Skeletal muscle satellite cell (primary cell): ENCODE results near the gene RASGRP3.

ENCODE experiments used
- H3K27me3 ChIP-seq: 2 replicates; pipeline ENCODE4 v1.7.0; 2013; ENCODE audit warnings: low read length; ENCODE audit not compliant: control insufficient read depth, insufficient read depth
- H3K36me3 ChIP-seq: 2 replicates; pipeline ENCODE4 v1.7.0; 2013; ENCODE audit warnings: mild to moderate bottlenecking, control low read depth, low read length; ENCODE audit not compliant: insufficient read depth
- H3K4me1 ChIP-seq: 2 replicates; pipeline ENCODE4 v1.7.0; 2013; ENCODE audit warnings: low read length; ENCODE audit not compliant: control insufficient read depth, insufficient read depth
- H3K4me2 ChIP-seq: 2 replicates; pipeline ENCODE4 v1.7.0; 2013; ENCODE audit warnings: mild to moderate bottlenecking, low read length
- H3K4me3 ChIP-seq: 2 replicates; pipeline ENCODE4 v1.7.0; 2013; ENCODE audit warnings: low read length
- H3K9ac ChIP-seq: 2 replicates; pipeline ENCODE4 v1.7.0; 2013; ENCODE audit warnings: mild to moderate bottlenecking, low read depth, low read length, moderate library complexity
- H3K9me3 ChIP-seq: replicated peaks from 2 replicates; pipeline ENCODE4 v1.7.0; 2013; ENCODE audit warnings: mild to moderate bottlenecking, control low read depth, low read length

The RASGRP3 gene

GRCh38 chr2:33496150-33496549, 19.7 kb downstream of the RASGRP3 start:
- Histone ChIP-seq H3K27me3 (no peaks in the 10 kb centered on the region), H3K9me3 (no peaks in the 10 kb centered on the region), H3K36me3 (no peaks in the 10 kb centered on the region), H3K4me3 (no peak overlapping the region), H3K4me1 (no peaks in the 10 kb centered on the region), H3K4me2 (no peak overlapping the region), H3K9ac (no peak overlapping the region)

DNA sequence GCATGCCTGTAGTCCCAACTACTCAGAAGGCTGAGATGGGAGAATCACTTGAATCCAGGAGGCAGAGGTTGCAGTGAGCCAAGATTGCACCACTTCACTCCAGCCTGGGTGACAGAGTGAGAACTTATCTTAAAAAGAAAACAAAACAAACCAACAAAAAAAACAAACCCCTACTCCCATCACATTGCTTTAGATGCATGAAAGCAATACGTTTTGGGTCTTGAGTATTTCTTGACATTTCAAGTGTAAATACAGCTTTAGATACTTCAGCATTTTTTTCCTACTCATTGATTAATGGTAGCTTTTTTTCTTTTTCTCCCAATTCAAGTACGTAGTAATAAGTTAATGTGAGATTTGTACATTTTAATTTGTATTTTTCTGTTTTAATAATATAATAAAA, 20.3 kb downstream of the RASGRP3 start:
- peaks cover 3% of the 10 kb centered on the region for H3K27me3 ChIP-seq
- H3K4me2 ChIP-seq: no peak overlapping the region
- no peaks in the 10 kb centered on the region for H3K9me3 ChIP-seq
- no peak overlapping the region for H3K4me3 ChIP-seq
- no peaks in the 10 kb centered on the region for H3K36me3 ChIP-seq
- no peaks in the 10 kb centered on the region for H3K4me1 ChIP-seq
- H3K9ac ChIP-seq: no peak overlapping the region

DNA sequence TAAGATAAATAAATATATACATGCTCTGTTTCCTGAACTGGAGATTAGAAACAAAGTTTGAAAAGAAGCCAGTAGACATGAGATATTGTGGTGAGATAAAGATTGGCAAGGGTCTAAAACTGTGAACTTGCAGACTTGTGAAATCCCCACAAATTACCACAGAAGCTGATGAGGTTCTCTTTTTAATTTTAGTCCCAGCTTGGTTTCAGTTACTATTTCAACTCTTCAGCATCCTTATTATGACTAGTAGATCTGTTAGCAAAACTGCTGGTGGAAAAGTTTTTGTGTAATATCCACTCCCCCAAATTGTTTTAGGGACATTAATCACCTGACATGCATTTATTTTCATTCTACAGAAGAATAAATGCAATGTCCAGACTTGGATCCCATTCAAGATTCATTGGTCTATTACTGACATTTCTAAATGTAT, 20.8 kb downstream of the RASGRP3 start:
- Histone ChIP-seq H3K4me3 (no peak overlapping the region), H3K9ac (no peak overlapping the region), H3K4me2 (no peak overlapping the region), H3K36me3 (no peaks in the 10 kb centered on the region), H3K27me3 (peaks cover 5% of the 10 kb centered on the region), H3K4me1 (no peaks in the 10 kb centered on the region), H3K9me3 (no peaks in the 10 kb centered on the region)

- H3K9me3 ChIP-seq: no peaks in the 10 kb centered on the region
- H3K4me1 ChIP-seq: no peaks in the 10 kb centered on the region
- H3K36me3 ChIP-seq: no peaks in the 10 kb centered on the region
- peaks cover 5% of the 10 kb centered on the region for H3K27me3 ChIP-seq
- H3K4me2 ChIP-seq: no peak overlapping the region
- no peak overlapping the region for H3K9ac ChIP-seq
- H3K4me3 ChIP-seq: no peak overlapping the region
These were observed 22.0 kb downstream of the RASGRP3 start for GRCh38 chr2:33498291-33498956.

GRCh38 chr2:33500177-33500576, 23.7 kb downstream of the RASGRP3 start:
- Histone ChIP-seq H3K36me3 (no peaks in the 10 kb centered on the region), H3K4me3 (no peak overlapping the region), H3K9ac (no peak overlapping the region), H3K4me2 (no peak overlapping the region), H3K4me1 (no peaks in the 10 kb centered on the region), H3K27me3 (peaks cover 5% of the 10 kb centered on the region), H3K9me3 (no peaks in the 10 kb centered on the region)

GRCh38 chr2:33502025-33502424, 25.6 kb downstream of the RASGRP3 start:
- Histone ChIP-seq H3K4me3 (no peak overlapping the region), H3K4me2 (no peak overlapping the region), H3K9ac (no peak overlapping the region), H3K36me3 (no peaks in the 10 kb centered on the region), H3K4me1 (no peaks in the 10 kb centered on the region), H3K9me3 (no peaks in the 10 kb centered on the region), H3K27me3 (peaks cover 5% of the 10 kb centered on the region)

DNA sequence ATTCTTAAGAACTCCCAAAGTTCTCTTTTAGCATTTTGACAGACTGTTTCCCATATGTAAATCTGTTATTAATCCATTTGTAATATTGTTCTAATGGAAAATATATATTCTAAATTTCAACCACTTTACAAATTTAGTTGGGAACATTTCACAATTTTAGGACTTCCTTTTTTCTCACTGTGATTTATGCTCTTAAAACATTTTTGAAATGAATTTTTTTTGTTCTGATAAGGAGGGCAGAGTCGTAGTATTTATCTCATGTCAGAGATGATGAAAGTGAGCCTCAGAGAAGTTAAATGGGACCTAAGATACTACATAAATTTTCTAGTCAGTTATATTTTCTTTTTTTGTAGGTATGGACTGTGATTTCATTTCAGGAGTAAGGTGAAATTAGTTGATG, 26.6 kb downstream of the RASGRP3 start:
- no peaks in the 10 kb centered on the region for H3K36me3 ChIP-seq
- H3K9ac ChIP-seq: no peak overlapping the region
- H3K4me1 ChIP-seq: no peaks in the 10 kb centered on the region
- no peak overlapping the region for H3K4me3 ChIP-seq
- H3K9me3 ChIP-seq: no peaks in the 10 kb centered on the region
- no peak overlapping the region for H3K4me2 ChIP-seq
- H3K27me3 ChIP-seq: peaks cover 5% of the 10 kb centered on the region

- Histone ChIP-seq H3K9ac (no peak overlapping the region), H3K4me2 (no peak overlapping the region), H3K9me3 (no peaks in the 10 kb centered on the region), H3K4me3 (no peak overlapping the region), H3K27me3 (peaks cover 5% of the 10 kb centered on the region), H3K4me1 (no peaks in the 10 kb centered on the region), H3K36me3 (no peaks in the 10 kb centered on the region)
These were observed 29.5 kb downstream of the RASGRP3 start for GRCh38 chr2:33505966-33506365.

- no peaks in the 10 kb centered on the region for H3K4me1 ChIP-seq
- no peak overlapping the region for H3K9ac ChIP-seq
- no peak overlapping the region for H3K4me3 ChIP-seq
- no peak overlapping the region for H3K4me2 ChIP-seq
- H3K36me3 ChIP-seq: no peaks in the 10 kb centered on the region
- H3K27me3 ChIP-seq: no peaks in the 10 kb centered on the region
- H3K9me3 ChIP-seq: no peaks in the 10 kb centered on the region
These were observed 33.6 kb downstream of the RASGRP3 start for GRCh38 chr2:33509908-33510585.

- no peaks in the 10 kb centered on the region for H3K4me1 ChIP-seq
- H3K9ac ChIP-seq: no peak overlapping the region
- no peaks in the 10 kb centered on the region for H3K9me3 ChIP-seq
- no peak overlapping the region for H3K4me3 ChIP-seq
- no peaks in the 10 kb centered on the region for H3K36me3 ChIP-seq
- no peak overlapping the region for H3K4me2 ChIP-seq
- H3K27me3 ChIP-seq: no peaks in the 10 kb centered on the region
These were observed 34.1 kb downstream of the RASGRP3 start for GRCh38 chr2:33510586-33510968.

DNA sequence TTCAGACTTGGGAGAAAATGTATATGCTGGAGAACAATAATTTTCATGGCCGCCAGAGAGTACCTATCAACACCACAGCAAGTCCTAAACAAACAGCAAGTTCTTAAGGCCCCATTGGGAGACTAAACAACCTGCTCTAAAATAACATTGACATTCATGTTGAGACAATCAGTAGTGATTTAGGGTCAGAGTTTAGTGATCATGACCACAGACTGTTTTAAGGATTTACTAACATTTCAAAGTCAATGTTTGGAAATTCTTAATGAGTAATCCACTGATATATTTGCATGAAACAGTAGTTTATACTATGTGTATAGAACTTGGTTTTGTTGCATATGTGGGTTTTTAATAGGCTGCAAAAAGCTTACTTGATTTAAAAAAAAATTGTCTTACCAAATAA, 34.7 kb downstream of the RASGRP3 start:
- H3K4me1 ChIP-seq: no peaks in the 10 kb centered on the region
- no peaks in the 10 kb centered on the region for H3K36me3 ChIP-seq
- no peak overlapping the region for H3K4me3 ChIP-seq
- H3K9ac ChIP-seq: no peak overlapping the region
- no peaks in the 10 kb centered on the region for H3K27me3 ChIP-seq
- no peaks in the 10 kb centered on the region for H3K9me3 ChIP-seq
- no peak overlapping the region for H3K4me2 ChIP-seq

GRCh38 chr2:33512112-33512511, 35.7 kb downstream of the RASGRP3 start:
- H3K9me3 ChIP-seq: no peaks in the 10 kb centered on the region
- H3K36me3 ChIP-seq: no peaks in the 10 kb centered on the region
- H3K27me3 ChIP-seq: no peaks in the 10 kb centered on the region
- H3K4me2 ChIP-seq: no peak overlapping the region
- no peaks in the 10 kb centered on the region for H3K4me1 ChIP-seq
- no peak overlapping the region for H3K4me3 ChIP-seq
- no peak overlapping the region for H3K9ac ChIP-seq
